HepG2 (cell line): Measurements from ENCODE around the gene ZNF213. TPM values are rescaled to one million over a fixed set of nuclear protein-coding genes. Genes with fewer than 3 reads are reported as not detected.
A peak's percentile ranks its signal among the peaks of the same experiment; 100 is the strongest.

ENCODE experiments used
- ATF1 ChIP-seq: IDR thresholded peaks from 2 replicates; pipeline ENCODE4 v1.6.1; 2016; ENCODE audit warnings: mild to moderate bottlenecking, control low read depth
- BCL6 ChIP-seq: IDR thresholded peaks from 2 replicates; pipeline ENCODE4 v1.6.1; 2016; ENCODE audit warnings: missing genetic modification reagents, missing compliant biosample characterization
- ERF ChIP-seq: IDR thresholded peaks from 2 replicates; pipeline ENCODE4 v1.6.1; 2018; ENCODE audit warnings: missing biosample characterization, missing genetic modification reagents
- FOSL2 ChIP-seq: sonication (generic); formaldehyde crosslinking; IDR thresholded peaks from 2 replicates; pipeline ENCODE4 v1.4.0; 2020; ENCODE audit warnings: missing genetic modification reagents
- HOXD1 ChIP-seq: sonication (generic); formaldehyde crosslinking; IDR thresholded peaks from 2 replicates; pipeline ENCODE4 v1.5.0; 2020; ENCODE audit warnings: missing genetic modification reagents
- KMT2B ChIP-seq: IDR thresholded peaks from 2 replicates; pipeline ENCODE4 v1.6.1; 2016; ENCODE audit warnings: missing genetic modification reagents, missing compliant biosample characterization
- REPIN1 ChIP-seq: sonication (generic); formaldehyde crosslinking; IDR thresholded peaks from 2 replicates; pipeline ENCODE4 v1.8.0; 2022; ENCODE audit warnings: missing genetic modification reagents, low read depth, mild to moderate bottlenecking, borderline replicate concordance
- RXRA ChIP-seq: sonication (generic); formaldehyde crosslinking; IDR thresholded peaks from 2 replicates; pipeline ENCODE4 v1.5.1; 2020; ENCODE audit warnings: missing genetic modification reagents
- SRSF1 ChIP-seq: fragments of 200-400 bp; formaldehyde crosslinking; optimal IDR thresholded peaks from 2 replicates; pipeline ENCODE3; 2017; ENCODE audit warnings: mild to moderate bottlenecking, low read depth, low read length, moderate library complexity
- ZBTB20 ChIP-seq: sonication (generic); formaldehyde crosslinking; IDR thresholded peaks from 2 replicates; pipeline ENCODE4 v1.8.1; 2023; ENCODE audit warnings: missing genetic modification reagents, low read depth, mild to moderate bottlenecking, borderline replicate concordance
- ZNF138 ChIP-seq: sonication (generic); formaldehyde crosslinking; IDR thresholded peaks from 2 replicates; pipeline ENCODE4 v1.5.0; 2020; ENCODE audit warnings: mild to moderate bottlenecking, low read depth, missing genetic modification reagents
- ZNF547 ChIP-seq: sonication (generic); formaldehyde crosslinking; IDR thresholded peaks from 2 replicates; pipeline ENCODE4 v1.5.1; 2020; ENCODE audit warnings: mild to moderate bottlenecking, missing genetic modification reagents
- ZNF841 ChIP-seq: sonication (generic); formaldehyde crosslinking; IDR thresholded peaks from 2 replicates; pipeline ENCODE4 v1.8.1; 2023; ENCODE audit warnings: missing genetic modification reagents, borderline replicate concordance
- ZNF883 ChIP-seq: sonication (generic); formaldehyde crosslinking; IDR thresholded peaks from 2 replicates; pipeline ENCODE4 v1.5.1; 2020; ENCODE audit warnings: mild to moderate bottlenecking, missing genetic modification reagents; ENCODE audit errors: not compliant biosample characterization
- polyA plus RNA-seq, 8 experiments: library from polyadenylated mRNA; depleted of rRNA in 3 of 8; stranded (reverse) in 7 of 8; unstranded in 1 of 8; fragments of >200 nt; fragmentation: Illumina TruSeq in 4 of 8; extraction: Trizol in 4 of 8; gene quantifications; 2 replicates each; pipeline versions ENCODE4 v1.2.1 to v1.2.3, GENCODE V29; 2011 to 2016; ENCODE audit warnings: low read depth in 4 of 8, missing spikeins in 1 of 8, mixed read lengths in 1 of 8; ENCODE audit not compliant: insufficient read depth in 1 of 8
- total RNA-seq, 5 experiments: library from RNA; depleted of rRNA; stranded (reverse); fragments of >200 nt; fragmentation: Illumina TruSeq; extraction: Trizol; gene quantifications; 2 replicates each; pipeline ENCODE4 v1.2.3, GENCODE V29; 2016; ENCODE audit warnings: low read depth in 1 of 5
- TF ChIP-seq, protein P1 (sequence below): sonication (generic); formaldehyde crosslinking; IDR thresholded peaks from 2 replicates; pipeline ENCODE4 v1.4.0; 2020; ENCODE audit warnings: low read depth, mild to moderate bottlenecking, missing genetic modification reagents
- TF ChIP-seq, protein P2 (sequence below), 2 experiments: sonication (generic) in 1 of 2; formaldehyde crosslinking in 1 of 2; IDR thresholded peaks; 2 replicates each; pipeline versions ENCODE4 v1.4.0 to v1.6.1; 2018 to 2020; ENCODE audit warnings: missing genetic modification reagents in 2 of 2, borderline replicate concordance in 1 of 2, low read depth in 1 of 2, mild to moderate bottlenecking in 1 of 2, missing biosample characterization in 1 of 2
- TF ChIP-seq, protein P3 (sequence below): sonication (generic); formaldehyde crosslinking; IDR thresholded peaks from 2 replicates; pipeline ENCODE4 v1.5.0; 2020; ENCODE audit warnings: missing genetic modification reagents
- TF ChIP-seq, protein P4 (sequence below): sonication (generic); formaldehyde crosslinking; IDR thresholded peaks from 2 replicates; pipeline ENCODE4 v1.4.0; 2020; ENCODE audit warnings: missing genetic modification reagents, borderline replicate concordance
- TF ChIP-seq, protein P5 (sequence below): sonication (generic); formaldehyde crosslinking; IDR thresholded peaks from 2 replicates; pipeline ENCODE4 v1.4.0; 2020; ENCODE audit warnings: mild to moderate bottlenecking, missing genetic modification reagents

Gene ZNF213
- total and polyA plus RNA-seq, 2 of the 13 experiments (the other 11 are each of a cell fraction or from before 2014, with no cell fraction given), result 0.59 to 0.97 TPM

DNA sequence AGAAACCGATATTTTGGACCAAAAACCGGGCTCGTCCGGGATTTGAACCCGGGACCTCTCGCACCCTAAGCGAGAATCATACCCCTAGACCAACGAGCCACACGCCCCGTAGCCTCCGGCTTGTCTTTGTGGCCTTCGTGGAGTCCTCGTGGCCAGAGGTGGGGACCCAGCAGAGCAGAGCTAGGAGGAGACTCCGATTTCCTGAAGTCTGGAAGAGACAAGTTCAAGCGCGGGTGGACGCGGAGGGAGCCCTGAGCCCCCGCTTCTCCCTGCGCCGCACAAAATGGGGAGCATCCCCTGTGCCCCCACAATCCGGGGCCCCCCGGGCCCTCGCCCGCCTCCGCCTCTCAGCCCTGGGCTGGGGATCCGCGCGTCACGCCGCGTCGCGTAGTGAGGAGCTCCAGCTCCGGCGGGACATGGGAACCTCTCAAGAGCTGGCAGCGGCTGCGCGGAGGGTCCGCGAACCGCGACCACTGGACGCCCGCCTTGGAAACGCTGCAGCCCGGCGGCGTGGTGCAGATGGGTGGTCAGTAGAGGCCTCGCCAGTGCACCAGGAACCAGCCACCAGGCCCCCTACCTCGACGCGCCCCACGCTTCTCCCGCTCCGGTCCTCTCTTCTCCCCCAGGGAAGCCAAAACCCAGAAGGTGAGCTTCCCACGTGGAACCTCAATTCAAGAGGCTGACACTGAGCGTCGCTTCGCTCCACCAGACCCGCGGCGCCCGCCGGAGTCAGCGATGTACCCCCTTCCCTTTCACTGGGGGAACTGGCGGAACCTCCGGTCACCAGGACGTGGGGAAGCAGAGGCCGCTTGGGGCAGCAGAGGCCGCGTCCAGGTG lies 48.0 kb downstream of the ZNF213 start (continued):
- TF ChIP-seq ZNF138 (CRISPR knock-in tag), result 0 out of 2 replicates have a peak, but pooled peaks have one; percentile 42
- TF ChIP-seq FOSL2 (CRISPR knock-in tag), result peak; percentile 46; the same call in 1 of the 2 replicates
- TF ChIP-seq, protein P1, sequence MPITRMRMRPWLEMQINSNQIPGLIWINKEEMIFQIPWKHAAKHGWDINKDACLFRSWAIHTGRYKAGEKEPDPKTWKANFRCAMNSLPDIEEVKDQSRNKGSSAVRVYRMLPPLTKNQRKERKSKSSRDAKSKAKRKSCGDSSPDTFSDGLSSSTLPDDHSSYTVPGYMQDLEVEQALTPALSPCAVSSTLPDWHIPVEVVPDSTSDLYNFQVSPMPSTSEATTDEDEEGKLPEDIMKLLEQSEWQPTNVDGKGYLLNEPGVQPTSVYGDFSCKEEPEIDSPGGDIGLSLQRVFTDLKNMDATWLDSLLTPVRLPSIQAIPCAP (CRISPR knock-in tag), result 0 out of 2 replicates have a peak, but pooled peaks have one; percentile 19
- TF ChIP-seq SRSF1, result no peak
- peak; percentile 31; the same call in 1 of the 2 replicates for TF ChIP-seq KMT2B (CRISPR knock-in tag)
- no peak for TF ChIP-seq ATF1 (CRISPR knock-in tag)
- TF ChIP-seq HOXD1 (CRISPR knock-in tag), result no peak
- TF ChIP-seq BCL6, result peak; percentile 59
- 0 out of 2 replicates have a peak, but pooled peaks have one; percentile 25 for TF ChIP-seq ZBTB20 (CRISPR knock-in tag)
- TF ChIP-seq RXRA (CRISPR knock-in tag), result peak; percentile 40
- peak; percentile 71 for TF ChIP-seq ERF (CRISPR knock-in tag)
- TF ChIP-seq ZNF547 (CRISPR knock-in tag), result peak; percentile 56; the same call in 1 of the 2 replicates
- TF ChIP-seq, protein P2, sequence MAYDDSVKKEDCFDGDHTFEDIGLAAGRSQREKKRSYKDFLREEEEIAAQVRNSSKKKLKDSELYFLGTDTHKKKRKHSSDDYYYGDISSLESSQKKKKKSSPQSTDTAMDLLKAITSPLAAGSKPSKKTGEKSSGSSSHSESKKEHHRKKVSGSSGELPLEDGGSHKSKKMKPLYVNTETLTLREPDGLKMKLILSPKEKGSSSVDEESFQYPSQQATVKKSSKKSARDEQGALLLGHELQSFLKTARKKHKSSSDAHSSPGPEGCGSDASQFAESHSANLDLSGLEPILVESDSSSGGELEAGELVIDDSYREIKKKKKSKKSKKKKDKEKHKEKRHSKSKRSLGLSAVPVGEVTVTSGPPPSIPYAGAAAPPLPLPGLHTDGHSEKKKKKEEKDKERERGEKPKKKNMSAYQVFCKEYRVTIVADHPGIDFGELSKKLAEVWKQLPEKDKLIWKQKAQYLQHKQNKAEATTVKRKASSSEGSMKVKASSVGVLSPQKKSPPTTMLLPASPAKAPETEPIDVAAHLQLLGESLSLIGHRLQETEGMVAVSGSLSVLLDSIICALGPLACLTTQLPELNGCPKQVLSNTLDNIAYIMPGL (CRISPR knock-in tag; IDR thresholded peaks at IDR 0.05; ENCODE audit: borderline replicate concordance in 1 of 2, low read depth in 1 of 2), result peak; percentile 98
- TF ChIP-seq, protein P3, sequence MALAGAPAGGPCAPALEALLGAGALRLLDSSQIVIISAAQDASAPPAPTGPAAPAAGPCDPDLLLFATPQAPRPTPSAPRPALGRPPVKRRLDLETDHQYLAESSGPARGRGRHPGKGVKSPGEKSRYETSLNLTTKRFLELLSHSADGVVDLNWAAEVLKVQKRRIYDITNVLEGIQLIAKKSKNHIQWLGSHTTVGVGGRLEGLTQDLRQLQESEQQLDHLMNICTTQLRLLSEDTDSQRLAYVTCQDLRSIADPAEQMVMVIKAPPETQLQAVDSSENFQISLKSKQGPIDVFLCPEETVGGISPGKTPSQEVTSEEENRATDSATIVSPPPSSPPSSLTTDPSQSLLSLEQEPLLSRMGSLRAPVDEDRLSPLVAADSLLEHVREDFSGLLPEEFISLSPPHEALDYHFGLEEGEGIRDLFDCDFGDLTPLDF, result 0 out of 2 replicates have a peak, but pooled peaks have one; percentile 38
- TF ChIP-seq, protein P4, sequence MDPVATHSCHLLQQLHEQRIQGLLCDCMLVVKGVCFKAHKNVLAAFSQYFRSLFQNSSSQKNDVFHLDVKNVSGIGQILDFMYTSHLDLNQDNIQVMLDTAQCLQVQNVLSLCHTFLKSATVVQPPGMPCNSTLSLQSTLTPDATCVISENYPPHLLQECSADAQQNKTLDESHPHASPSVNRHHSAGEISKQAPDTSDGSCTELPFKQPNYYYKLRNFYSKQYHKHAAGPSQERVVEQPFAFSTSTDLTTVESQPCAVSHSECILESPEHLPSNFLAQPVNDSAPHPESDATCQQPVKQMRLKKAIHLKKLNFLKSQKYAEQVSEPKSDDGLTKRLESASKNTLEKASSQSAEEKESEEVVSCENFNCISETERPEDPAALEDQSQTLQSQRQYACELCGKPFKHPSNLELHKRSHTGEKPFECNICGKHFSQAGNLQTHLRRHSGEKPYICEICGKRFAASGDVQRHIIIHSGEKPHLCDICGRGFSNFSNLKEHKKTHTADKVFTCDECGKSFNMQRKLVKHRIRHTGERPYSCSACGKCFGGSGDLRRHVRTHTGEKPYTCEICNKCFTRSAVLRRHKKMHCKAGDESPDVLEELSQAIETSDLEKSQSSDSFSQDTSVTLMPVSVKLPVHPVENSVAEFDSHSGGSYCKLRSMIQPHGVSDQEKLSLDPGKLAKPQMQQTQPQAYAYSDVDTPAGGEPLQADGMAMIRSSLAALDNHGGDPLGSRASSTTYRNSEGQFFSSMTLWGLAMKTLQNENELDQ (CRISPR knock-in tag), result no peak
- no peak for TF ChIP-seq ZNF841 (CRISPR knock-in tag)
- peak; percentile 13 for TF ChIP-seq ZNF883
- TF ChIP-seq REPIN1 (CRISPR knock-in tag), result no peak; the same call in 1 of the 2 replicates
- TF ChIP-seq, protein P5, sequence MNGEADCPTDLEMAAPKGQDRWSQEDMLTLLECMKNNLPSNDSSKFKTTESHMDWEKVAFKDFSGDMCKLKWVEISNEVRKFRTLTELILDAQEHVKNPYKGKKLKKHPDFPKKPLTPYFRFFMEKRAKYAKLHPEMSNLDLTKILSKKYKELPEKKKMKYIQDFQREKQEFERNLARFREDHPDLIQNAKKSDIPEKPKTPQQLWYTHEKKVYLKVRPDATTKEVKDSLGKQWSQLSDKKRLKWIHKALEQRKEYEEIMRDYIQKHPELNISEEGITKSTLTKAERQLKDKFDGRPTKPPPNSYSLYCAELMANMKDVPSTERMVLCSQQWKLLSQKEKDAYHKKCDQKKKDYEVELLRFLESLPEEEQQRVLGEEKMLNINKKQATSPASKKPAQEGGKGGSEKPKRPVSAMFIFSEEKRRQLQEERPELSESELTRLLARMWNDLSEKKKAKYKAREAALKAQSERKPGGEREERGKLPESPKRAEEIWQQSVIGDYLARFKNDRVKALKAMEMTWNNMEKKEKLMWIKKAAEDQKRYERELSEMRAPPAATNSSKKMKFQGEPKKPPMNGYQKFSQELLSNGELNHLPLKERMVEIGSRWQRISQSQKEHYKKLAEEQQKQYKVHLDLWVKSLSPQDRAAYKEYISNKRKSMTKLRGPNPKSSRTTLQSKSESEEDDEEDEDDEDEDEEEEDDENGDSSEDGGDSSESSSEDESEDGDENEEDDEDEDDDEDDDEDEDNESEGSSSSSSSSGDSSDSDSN (CRISPR knock-in tag), result peak; percentile 89
